NCI-H2081 treated with DMSO at 0.1 percent for 48 hours (cell line): Measurements from ENCODE around the gene SNTB2.

ENCODE experiments used
- DNase-seq: peaks from one replicate; lab custom pipeline; 2025; lab: John Stamatoyannopoulos, UW

The SNTB2 gene

GRCh38 chr16:69319381-69319780 lies 132.4 kb downstream of the SNTB2 start:
- DNase-seq = no peak

GRCh38 chr16:69319826-69320739 lies 133.1 kb downstream of the SNTB2 start:
- no peak for DNase-seq

- DNase-seq = no peak
These were observed 133.7 kb downstream of the SNTB2 start for GRCh38 chr16:69320740-69321073.

- DNase-seq = no peak
These were observed 134.1 kb downstream of the SNTB2 start for GRCh38 chr16:69321080-69321479.

GRCh38 chr16:69322343-69322742 lies 135.4 kb downstream of the SNTB2 start:
- DNase-seq = no peak

- no peak for DNase-seq
These were observed 136.5 kb downstream of the SNTB2 start for GRCh38 chr16:69323415-69323814.

- DNase-seq = no peak
These were observed 137.1 kb downstream of the SNTB2 start for GRCh38 chr16:69324013-69324531.

- DNase-seq = no peak
These were observed 137.8 kb downstream of the SNTB2 start for GRCh38 chr16:69324585-69325253.

GRCh38 chr16:69325784-69326171 lies 138.8 kb downstream of the SNTB2 start:
- no peak for DNase-seq

GRCh38 chr16:69326172-69326873 lies 139.4 kb downstream of the SNTB2 start:
- DNase-seq = no peak

- no peak for DNase-seq
These were observed 140.8 kb downstream of the SNTB2 start for GRCh38 chr16:69327585-69328310.

- DNase-seq = no peak
These were observed 141.9 kb downstream of the SNTB2 start for GRCh38 chr16:69328854-69329316.

GRCh38 chr16:69329369-69330285 lies 142.7 kb downstream of the SNTB2 start:
- no peak for DNase-seq

GRCh38 chr16:69330286-69331109 lies 143.5 kb downstream of the SNTB2 start, which contains the start of gene PDF:
PDF (minus strand) TSS chr16:69330588; CDS start chr16:69330570, 18 bp downstream.
- peak; percentile 26 for DNase-seq

- no peak for DNase-seq
These were observed 147.7 kb downstream of the SNTB2 start for GRCh38 chr16:69334696-69335095.

- no peak for DNase-seq
These were observed 151.8 kb downstream of the SNTB2 start for GRCh38 chr16:69338557-69339288.

- DNase-seq = peak; percentile 93
These were observed 152.5 kb downstream of the SNTB2 start, which contains the start of the genes COG8 and NIP7 for GRCh38 chr16:69339289-69340094. COG8 (minus strand) TSS chr16:69339564; CDS start chr16:69339552, 12 bp downstream. NIP7 (plus strand) TSS chr16:69339772; CDS start chr16:69339830, 58 bp downstream.
